ENCODE data around the gene BCAS3. TPM values are rescaled to one million over a fixed set of nuclear protein-coding genes. Genes with fewer than 3 reads are reported as not detected.

BCAS3 gene
- total RNA-seq, 1 experiment from 2014 or later: 14.4 TPM

DNA sequence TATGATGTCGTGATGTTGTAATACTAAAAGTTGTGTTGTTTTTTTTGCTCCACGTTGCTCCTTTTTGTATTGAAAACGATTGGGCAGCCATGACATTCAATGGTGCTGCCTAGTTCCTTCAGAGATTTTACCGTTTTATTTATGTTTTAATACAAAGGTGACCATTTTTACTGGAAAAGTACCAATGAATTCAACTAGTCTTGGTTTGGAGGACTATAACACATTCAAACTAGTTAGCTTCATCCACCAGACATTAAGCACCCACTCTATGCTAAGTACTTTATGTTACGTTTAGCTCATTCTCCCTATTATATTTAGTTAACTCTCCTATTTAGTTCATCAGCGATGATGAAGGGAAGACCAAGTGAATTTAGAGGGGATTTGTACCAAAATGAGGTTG, 605.4 kb downstream of the BCAS3 start:
- POLR2A ChIA-PET (ENCODE audit: low non-redundant PET): interaction anchor here (0.6 kb wide), 1 partner anchor 8 kb away, joined by 4 read pairs; no protein-coding TSS in a partner anchor
- CTCF ChIA-PET: no interaction called here
- no peak for TF ChIP-seq EZH2 (IDR thresholded peaks at IDR 0.05; ENCODE audit: borderline replicate concordance, low read depth, low read length, poor library complexity, severe bottlenecking)
- TF ChIP-seq, protein P1, sequence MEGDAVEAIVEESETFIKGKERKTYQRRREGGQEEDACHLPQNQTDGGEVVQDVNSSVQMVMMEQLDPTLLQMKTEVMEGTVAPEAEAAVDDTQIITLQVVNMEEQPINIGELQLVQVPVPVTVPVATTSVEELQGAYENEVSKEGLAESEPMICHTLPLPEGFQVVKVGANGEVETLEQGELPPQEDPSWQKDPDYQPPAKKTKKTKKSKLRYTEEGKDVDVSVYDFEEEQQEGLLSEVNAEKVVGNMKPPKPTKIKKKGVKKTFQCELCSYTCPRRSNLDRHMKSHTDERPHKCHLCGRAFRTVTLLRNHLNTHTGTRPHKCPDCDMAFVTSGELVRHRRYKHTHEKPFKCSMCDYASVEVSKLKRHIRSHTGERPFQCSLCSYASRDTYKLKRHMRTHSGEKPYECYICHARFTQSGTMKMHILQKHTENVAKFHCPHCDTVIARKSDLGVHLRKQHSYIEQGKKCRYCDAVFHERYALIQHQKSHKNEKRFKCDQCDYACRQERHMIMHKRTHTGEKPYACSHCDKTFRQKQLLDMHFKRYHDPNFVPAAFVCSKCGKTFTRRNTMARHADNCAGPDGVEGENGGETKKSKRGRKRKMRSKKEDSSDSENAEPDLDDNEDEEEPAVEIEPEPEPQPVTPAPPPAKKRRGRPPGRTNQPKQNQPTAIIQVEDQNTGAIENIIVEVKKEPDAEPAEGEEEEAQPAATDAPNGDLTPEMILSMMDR (conservative IDR thresholded peaks at IDR 0.05; ENCODE audit: low read depth, low read length): no peak
- Histone ChIP-seq H3K27ac (ENCODE audit: low read depth, low read length, poor library complexity, severe bottlenecking) (no peak overlapping the region), H3K27me3 (replicated peaks; ENCODE audit: insufficient read depth, low read depth, low read length, poor library complexity) (no peaks in the 10 kb centered on the region), H3K9me3 (ENCODE audit: low read depth, low read length, poor library complexity, severe bottlenecking) (no peaks in the 10 kb centered on the region), H3K36me3 (ENCODE audit: insufficient read depth, low read length, poor library complexity, severe bottlenecking) (no peaks in the 10 kb centered on the region), H3K4me3 (ENCODE audit: low read depth, low read length, poor library complexity, severe bottlenecking) (no peak overlapping the region), H3K4me1 (ENCODE audit: insufficient read depth, low read length, poor library complexity, severe bottlenecking) (no peaks in the 10 kb centered on the region)
- no peak for DNase-seq (ENCODE audit: low spot score)
- intact Hi-C loops (cut with micrococcal nuclease; ENCODE audit: unreplicated experiment): no loop called here
- BruUV-seq (replicated peaks): no TSS peak

DNA sequence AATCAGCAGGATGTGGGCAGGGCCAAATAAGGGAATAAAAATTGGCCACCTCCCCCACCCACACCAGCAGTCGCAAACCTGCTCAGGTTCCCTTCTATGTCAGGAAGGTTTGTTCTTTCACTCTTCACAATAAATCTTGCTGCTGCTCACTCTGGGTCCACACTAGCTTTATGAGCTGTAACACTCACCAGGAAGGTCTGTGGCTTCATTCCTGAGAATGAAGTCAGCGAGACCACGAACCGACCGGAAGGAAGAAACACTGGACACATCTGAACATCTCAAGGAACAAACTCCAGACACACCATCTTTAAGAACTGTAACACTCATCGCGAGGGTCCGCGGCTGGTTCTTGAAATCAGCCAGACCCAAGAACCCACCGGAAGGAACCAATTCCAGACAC, 606.5 kb downstream of the BCAS3 start:
- Histone ChIP-seq H3K27ac (ENCODE audit: low read depth, low read length, poor library complexity, severe bottlenecking) (no peak overlapping the region), H3K36me3 (ENCODE audit: insufficient read depth, low read length, poor library complexity, severe bottlenecking) (no peaks in the 10 kb centered on the region), H3K27me3 (replicated peaks; ENCODE audit: insufficient read depth, low read depth, low read length, poor library complexity) (no peaks in the 10 kb centered on the region), H3K4me3 (ENCODE audit: low read depth, low read length, poor library complexity, severe bottlenecking) (no peak overlapping the region), H3K9me3 (ENCODE audit: low read depth, low read length, poor library complexity, severe bottlenecking) (no peaks in the 10 kb centered on the region), H3K4me1 (ENCODE audit: insufficient read depth, low read length, poor library complexity, severe bottlenecking) (no peaks in the 10 kb centered on the region)
- intact Hi-C loops (cut with micrococcal nuclease; ENCODE audit: unreplicated experiment): no loop called here
- POLR2A ChIA-PET (ENCODE audit: low non-redundant PET): no interaction called here
- CTCF ChIA-PET: no interaction called here
- DNase-seq (ENCODE audit: low spot score): no peak
- no peak for TF ChIP-seq EZH2 (IDR thresholded peaks at IDR 0.05; ENCODE audit: borderline replicate concordance, low read depth, low read length, poor library complexity, severe bottlenecking)
- TF ChIP-seq, protein P1 (conservative IDR thresholded peaks at IDR 0.05; ENCODE audit: low read depth, low read length): no peak
- no TSS peak for BruUV-seq (replicated peaks)

DNA sequence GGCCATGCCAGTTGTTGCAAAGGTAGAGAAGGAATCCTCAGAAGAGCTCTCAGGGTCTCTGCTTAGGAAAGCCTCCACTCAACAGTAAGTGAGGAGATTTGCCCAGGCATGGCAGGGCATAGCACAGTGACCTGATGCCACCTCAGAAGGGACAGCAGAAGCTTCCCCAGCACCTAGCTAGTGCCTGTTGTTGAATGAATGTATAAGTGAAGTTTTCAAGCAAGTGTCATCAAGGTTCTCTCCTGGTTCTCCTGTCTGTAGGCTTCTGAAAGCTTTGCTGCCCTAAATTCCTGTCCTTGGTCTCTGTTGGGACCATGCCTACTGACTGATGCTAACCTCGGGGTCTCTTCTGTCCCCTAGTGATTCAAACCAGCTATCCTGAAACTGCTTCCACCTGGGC, 607.1 kb downstream of the BCAS3 start:
- H3K27ac ChIP-seq (ENCODE audit: low read depth, low read length, poor library complexity, severe bottlenecking): no peak overlapping the region
- ChIA-PET CTCF (no interaction called here), POLR2A (ENCODE audit: low non-redundant PET) (no interaction called here)
- H3K36me3 ChIP-seq (ENCODE audit: insufficient read depth, low read length, poor library complexity, severe bottlenecking): no peaks in the 10 kb centered on the region
- no peaks in the 10 kb centered on the region for H3K27me3 ChIP-seq (replicated peaks; ENCODE audit: insufficient read depth, low read depth, low read length, poor library complexity)
- TF ChIP-seq, protein P1 (conservative IDR thresholded peaks at IDR 0.05; ENCODE audit: low read depth, low read length): no peak
- TF ChIP-seq EZH2 (IDR thresholded peaks at IDR 0.05; ENCODE audit: borderline replicate concordance, low read depth, low read length, poor library complexity, severe bottlenecking): no peak
- intact Hi-C loops (cut with micrococcal nuclease; ENCODE audit: unreplicated experiment): no loop called here
- no peaks in the 10 kb centered on the region for H3K4me1 ChIP-seq (ENCODE audit: insufficient read depth, low read length, poor library complexity, severe bottlenecking)
- no peaks in the 10 kb centered on the region for H3K9me3 ChIP-seq (ENCODE audit: low read depth, low read length, poor library complexity, severe bottlenecking)
- no TSS peak for BruUV-seq (replicated peaks)
- DNase-seq (ENCODE audit: low spot score): no peak
- H3K4me3 ChIP-seq (ENCODE audit: low read depth, low read length, poor library complexity, severe bottlenecking): no peak overlapping the region

All from A673 (cell line).